ENCODE results near the gene S100A5. TPM values are rescaled to one million over a fixed set of nuclear protein-coding genes. Genes with fewer than 3 reads are reported as not detected.
A peak's percentile ranks its signal among the peaks of the same experiment; 100 is the strongest.
"Not testable (repeated sequence)": the region's sequence is repeated elsewhere in the genome, so short reads cannot be mapped to it uniquely, and the experiment has no call there.

The S100A5 gene
- total and polyA plus RNA-seq, 2 experiments from 2014 or later: 0.41 TPM; not detected in 1

GRCh38 chr1:153578936-153579335, 38.2 kb upstream of the S100A5 start:
- H3K9me3 ChIP-seq (ENCODE audit: low read depth): no peaks in the 10 kb centered on the region
- H3F3A ChIP-seq (ENCODE audit: insufficient read depth): peaks cover 20% of the 10 kb centered on the region
- no peak overlapping the region for H3K4me3 ChIP-seq
- 81 to 86% methylated on average over 3 of the region's 3 CpGs for WGBS, 2 experiments (ENCODE audit: low coverage in 1 of 2, low lambda C conversion rate in 2 of 2, missing lambda C conversion rate in 2 of 2)
- in situ Hi-C loops (cut with MboI): no loop called here
- H3K4me1 ChIP-seq (ENCODE audit: insufficient read depth): peaks cover 22% of the 10 kb centered on the region
- H3K9me2 ChIP-seq (ENCODE audit: insufficient read depth): no peaks in the 10 kb centered on the region
- no peak overlapping the region for H3K9ac ChIP-seq
- no peaks in the 10 kb centered on the region for H3K27me3 ChIP-seq (replicated peaks; ENCODE audit: insufficient read depth)
- H3K36me3 ChIP-seq (ENCODE audit: low read depth): no peaks in the 10 kb centered on the region
- H3K79me2 ChIP-seq (ENCODE audit: insufficient read depth): no peaks in the 10 kb centered on the region
- TF ChIP-seq EZH2phosphoT487 (IDR thresholded peaks at IDR 0.05; ENCODE audit: insufficient read depth, low read depth) (no peak), EZH2 (IDR thresholded peaks at IDR 0.05; ENCODE audit: insufficient read depth, poor library complexity, severe bottlenecking) (no peak)
- H3K27ac ChIP-seq: peak overlapping the region; percentile 32; the same call in 1 of the 2 replicates
- H2AFZ ChIP-seq: peak overlapping the region; percentile 3; the same call in 1 of the 2 replicates
- peak overlapping the region; percentile 34 for H3K4me2 ChIP-seq (ENCODE audit: unreplicated experiment)
- DNase-seq: peak; percentile 46
- no peaks in the 10 kb centered on the region for H4K20me1 ChIP-seq (ENCODE audit: insufficient read depth)

- Histone ChIP-seq H3K79me2 (ENCODE audit: insufficient read depth) (no peaks in the 10 kb centered on the region), H3K36me3 (ENCODE audit: low read depth) (no peaks in the 10 kb centered on the region), H4K20me1 (ENCODE audit: insufficient read depth) (no peaks in the 10 kb centered on the region), H3K4me1 (ENCODE audit: insufficient read depth) (peaks cover 23% of the 10 kb centered on the region), H3F3A (ENCODE audit: insufficient read depth) (peaks cover 24% of the 10 kb centered on the region), H3K9ac (no peak overlapping the region), H2AFZ (0 out of 2 replicates have a peak overlapping the region, but pooled peaks have one; percentile 3), H3K9me3 (ENCODE audit: low read depth) (no peaks in the 10 kb centered on the region), H3K4me2 (ENCODE audit: unreplicated experiment) (peak overlapping the region; percentile 34), H3K9me2 (ENCODE audit: insufficient read depth) (no peaks in the 10 kb centered on the region), H3K27ac (peak overlapping the region; percentile 32; the same call in 1 of the 2 replicates), H3K27me3 (replicated peaks; ENCODE audit: insufficient read depth) (no peaks in the 10 kb centered on the region), H3K4me3 (no peak overlapping the region)
- in situ Hi-C loops (cut with MboI): no loop called here
- peak; percentile 50 for DNase-seq
- no peak for TF ChIP-seq EZH2 (IDR thresholded peaks at IDR 0.05; ENCODE audit: insufficient read depth, poor library complexity, severe bottlenecking)
- TF ChIP-seq EZH2phosphoT487 (IDR thresholded peaks at IDR 0.05; ENCODE audit: insufficient read depth, low read depth): no peak
Observed at GRCh38 chr1:153578490-153578889, 37.8 kb upstream of the S100A5 start.

- no peak overlapping the region for H3K27ac ChIP-seq
- in situ Hi-C loops (cut with MboI): no loop called here
Observed at GRCh38 chr1:153577624-153578051, 36.9 kb upstream of the S100A5 start.

GRCh38 chr1:153577138-153577537, 36.4 kb upstream of the S100A5 start:
- in situ Hi-C loops (cut with MboI): no loop called here
- peaks cover 33% of the 10 kb centered on the region for H3F3A ChIP-seq (ENCODE audit: insufficient read depth)
- H3K4me3 ChIP-seq: no peak overlapping the region
- no peak overlapping the region for H3K4me2 ChIP-seq (ENCODE audit: unreplicated experiment)
- H2AFZ ChIP-seq: no peak overlapping the region
- WGBS, 2 experiments (ENCODE audit: low coverage in 1 of 2, low lambda C conversion rate in 2 of 2, missing lambda C conversion rate in 2 of 2): 95 to 97% methylated on average over 4 of the region's 4 CpGs
- no peaks in the 10 kb centered on the region for H3K9me2 ChIP-seq (ENCODE audit: insufficient read depth)
- TF ChIP-seq EZH2 (IDR thresholded peaks at IDR 0.05; ENCODE audit: insufficient read depth, poor library complexity, severe bottlenecking) (no peak), EZH2phosphoT487 (IDR thresholded peaks at IDR 0.05; ENCODE audit: insufficient read depth, low read depth) (no peak)
- H3K9ac ChIP-seq: no peak overlapping the region
- H3K36me3 ChIP-seq (ENCODE audit: low read depth): no peaks in the 10 kb centered on the region
- no peak overlapping the region for H3K27ac ChIP-seq
- H3K4me1 ChIP-seq (ENCODE audit: insufficient read depth): peaks cover 32% of the 10 kb centered on the region
- no peaks in the 10 kb centered on the region for H4K20me1 ChIP-seq (ENCODE audit: insufficient read depth)
- H3K79me2 ChIP-seq (ENCODE audit: insufficient read depth): no peaks in the 10 kb centered on the region
- H3K9me3 ChIP-seq (ENCODE audit: low read depth): no peaks in the 10 kb centered on the region
- no peaks in the 10 kb centered on the region for H3K27me3 ChIP-seq (replicated peaks; ENCODE audit: insufficient read depth)
- no peak for DNase-seq

More at GRCh38 chr1:153577624-153578051, 36.9 kb upstream of the S100A5 start:
- Histone ChIP-seq H3K4me3 (no peak overlapping the region), H3K9ac (no peak overlapping the region), H3F3A (ENCODE audit: insufficient read depth) (peaks cover 31% of the 10 kb centered on the region), H4K20me1 (ENCODE audit: insufficient read depth) (no peaks in the 10 kb centered on the region), H3K4me2 (ENCODE audit: unreplicated experiment) (peak overlapping the region; percentile 34), H3K27me3 (replicated peaks; ENCODE audit: insufficient read depth) (no peaks in the 10 kb centered on the region), H3K4me1 (ENCODE audit: insufficient read depth) (peaks cover 30% of the 10 kb centered on the region), H2AFZ (no peak overlapping the region), H3K9me2 (ENCODE audit: insufficient read depth) (no peaks in the 10 kb centered on the region), H3K79me2 (ENCODE audit: insufficient read depth) (no peaks in the 10 kb centered on the region), H3K36me3 (ENCODE audit: low read depth) (no peaks in the 10 kb centered on the region), H3K9me3 (ENCODE audit: low read depth) (no peaks in the 10 kb centered on the region)
- WGBS, 2 experiments (ENCODE audit: low coverage in 1 of 2, low lambda C conversion rate in 2 of 2, missing lambda C conversion rate in 2 of 2): 66 to 71% methylated on average over 9 of the region's 9 CpGs
- no peak for DNase-seq
- TF ChIP-seq EZH2 (IDR thresholded peaks at IDR 0.05; ENCODE audit: insufficient read depth, poor library complexity, severe bottlenecking) (no peak), EZH2phosphoT487 (IDR thresholded peaks at IDR 0.05; ENCODE audit: insufficient read depth, low read depth) (no peak)

GRCh38 chr1:153575497-153575896, 34.8 kb upstream of the S100A5 start:
- H3K27me3 ChIP-seq (replicated peaks; ENCODE audit: insufficient read depth); H3K9me3 ChIP-seq (ENCODE audit: low read depth); H3K9ac ChIP-seq; H2AFZ ChIP-seq; H3K9me2 ChIP-seq (ENCODE audit: insufficient read depth); H4K20me1 ChIP-seq (ENCODE audit: insufficient read depth); H3K4me2 ChIP-seq (ENCODE audit: unreplicated experiment); H3K36me3 ChIP-seq (ENCODE audit: low read depth); H3K27ac ChIP-seq; H3K79me2 ChIP-seq (ENCODE audit: insufficient read depth); in situ Hi-C loops (cut with MboI); H3K4me3 ChIP-seq; DNase-seq: not testable (repeated sequence)
- WGBS, 2 experiments (ENCODE audit: low coverage in 1 of 2, low lambda C conversion rate in 2 of 2, missing lambda C conversion rate in 2 of 2): 92 to 96% methylated on average over 9 to 10 of the region's 10 CpGs
- Histone ChIP-seq H3K4me1 (ENCODE audit: insufficient read depth) (peaks cover 39% of the 10 kb centered on the region), H3F3A (ENCODE audit: insufficient read depth) (peaks cover 42% of the 10 kb centered on the region)

- H3K27me3 ChIP-seq (replicated peaks; ENCODE audit: insufficient read depth); in situ Hi-C loops (cut with MboI); H3K9me2 ChIP-seq (ENCODE audit: insufficient read depth); H3K27ac ChIP-seq; H4K20me1 ChIP-seq (ENCODE audit: insufficient read depth); H3K9me3 ChIP-seq (ENCODE audit: low read depth); H3K4me3 ChIP-seq; H3K9ac ChIP-seq; H2AFZ ChIP-seq; H3K4me2 ChIP-seq (ENCODE audit: unreplicated experiment); H3K36me3 ChIP-seq (ENCODE audit: low read depth); H3K79me2 ChIP-seq (ENCODE audit: insufficient read depth); DNase-seq: not testable (repeated sequence)
- H3K4me1 ChIP-seq (ENCODE audit: insufficient read depth): peaks cover 39% of the 10 kb centered on the region
- WGBS, 2 experiments (ENCODE audit: low coverage in 1 of 2, low lambda C conversion rate in 2 of 2, missing lambda C conversion rate in 2 of 2): 93 to 100% methylated on average over 1 to 35 of the region's 35 CpGs
- peaks cover 42% of the 10 kb centered on the region for H3F3A ChIP-seq (ENCODE audit: insufficient read depth)
Observed at GRCh38 chr1:153575081-153575491, 34.4 kb upstream of the S100A5 start.

All from GM23248 (cell line).